HG03442 (cell line): ENCODE measurements around the gene ARPC5.

Experiments
- ATAC-seq: cut with Tn5 transposase; IDR thresholded peaks from one replicate; pipeline ENCODE4 v1.9.1; 2021; ENCODE audit warnings: mild to moderate bottlenecking, moderate library complexity; ENCODE audit not compliant: unreplicated experiment

The ARPC5 gene

DNA sequence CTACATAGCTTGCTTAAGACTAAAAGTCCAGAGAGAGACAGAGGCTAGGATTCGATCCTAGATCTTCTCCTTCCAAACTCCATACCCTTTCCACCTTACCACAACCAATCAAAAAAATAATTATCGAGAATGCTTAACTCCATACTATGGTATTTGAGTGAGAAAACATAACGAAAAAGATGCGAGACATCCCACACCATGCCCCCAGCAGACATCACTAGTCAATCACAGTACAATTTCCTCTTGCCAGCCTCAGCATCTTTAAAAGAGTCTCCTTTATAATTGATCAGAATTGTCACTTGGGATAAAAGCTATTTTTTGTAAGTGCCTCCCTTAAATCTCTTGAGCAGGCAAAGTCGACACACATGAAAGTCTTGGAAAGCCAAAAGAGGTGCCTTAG, 46.2 kb downstream of the ARPC5 start:
- no peak for ATAC-seq

DNA sequence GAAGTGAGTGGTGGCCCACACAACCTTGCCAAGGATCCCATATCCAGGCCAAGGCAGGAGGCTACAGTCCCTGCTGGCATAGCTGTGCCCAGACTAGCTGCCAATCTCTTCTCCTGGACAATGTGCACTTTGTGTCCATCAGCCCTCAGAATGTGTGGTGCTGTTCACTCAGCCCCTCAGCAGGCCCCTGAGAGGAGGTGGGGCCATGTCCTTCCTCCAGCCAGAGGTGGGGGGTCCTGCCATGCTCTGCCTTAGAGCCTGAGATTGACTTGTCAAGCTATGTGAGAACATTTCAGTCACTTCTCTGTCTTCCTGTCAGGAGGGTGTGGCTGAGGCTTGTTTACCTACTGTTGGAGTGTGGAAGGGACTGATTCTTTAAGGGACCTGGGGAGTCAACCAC, 46.8 kb downstream of the ARPC5 start:
- ATAC-seq, result no peak

DNA sequence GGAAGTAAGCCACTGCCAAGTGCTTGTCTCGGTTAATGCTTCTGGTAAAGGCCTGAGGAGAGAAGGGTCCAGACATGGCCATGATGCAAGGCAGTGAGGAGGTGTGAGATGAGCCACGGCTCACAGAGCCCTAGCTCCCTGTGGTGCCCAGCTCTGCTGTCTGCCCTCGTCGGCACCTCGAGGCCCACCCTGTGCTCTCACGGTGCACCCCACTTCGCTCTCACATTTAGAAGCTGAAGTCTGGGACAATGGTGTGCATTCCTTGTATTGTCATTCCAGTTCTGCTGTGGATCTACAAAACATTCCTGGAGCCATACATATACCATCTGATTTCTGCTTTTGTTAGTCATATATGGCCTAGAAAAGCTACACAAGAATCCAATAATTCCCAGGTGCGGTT, 48.7 kb downstream of the ARPC5 start:
- no peak for ATAC-seq

DNA sequence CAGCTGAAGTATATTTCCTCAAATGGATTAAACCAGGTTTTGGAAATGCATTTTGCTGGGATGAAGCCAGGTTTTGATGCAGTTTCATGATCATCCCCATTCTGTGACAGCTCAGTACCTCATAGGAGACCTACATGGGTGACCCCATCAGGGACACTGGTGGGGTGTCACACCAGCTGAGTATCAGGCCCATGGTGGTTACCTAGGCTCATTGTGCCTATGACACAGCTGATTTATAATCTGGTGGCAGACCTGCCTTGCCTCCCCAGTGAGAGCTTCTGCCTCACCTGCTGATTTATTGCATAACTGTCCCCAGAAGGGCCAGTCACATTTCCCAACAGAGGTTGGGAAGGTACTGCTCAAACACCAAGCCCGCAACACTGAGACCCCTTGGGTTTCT, 49.1 kb downstream of the ARPC5 start:
- no peak for ATAC-seq

DNA sequence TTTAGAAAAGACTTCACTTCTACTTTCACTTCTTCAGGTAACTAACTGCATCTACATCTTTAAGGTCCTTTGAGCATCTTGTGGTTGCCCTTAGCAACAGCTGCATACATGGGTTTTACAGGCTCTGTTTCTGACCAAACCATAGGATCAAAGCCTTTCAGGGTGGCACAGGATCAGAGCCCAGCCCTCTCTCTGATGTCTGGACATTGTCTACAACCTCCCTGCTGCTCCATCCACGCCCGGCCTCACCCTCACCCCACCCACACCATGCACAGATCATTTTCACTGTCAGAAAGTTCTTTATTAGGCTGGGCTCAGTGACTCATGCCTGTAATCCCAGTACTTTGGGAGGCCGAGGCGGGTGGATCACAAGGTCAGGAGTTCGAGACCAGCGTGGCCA, 50.5 kb downstream of the ARPC5 start:
- no peak for ATAC-seq

DNA sequence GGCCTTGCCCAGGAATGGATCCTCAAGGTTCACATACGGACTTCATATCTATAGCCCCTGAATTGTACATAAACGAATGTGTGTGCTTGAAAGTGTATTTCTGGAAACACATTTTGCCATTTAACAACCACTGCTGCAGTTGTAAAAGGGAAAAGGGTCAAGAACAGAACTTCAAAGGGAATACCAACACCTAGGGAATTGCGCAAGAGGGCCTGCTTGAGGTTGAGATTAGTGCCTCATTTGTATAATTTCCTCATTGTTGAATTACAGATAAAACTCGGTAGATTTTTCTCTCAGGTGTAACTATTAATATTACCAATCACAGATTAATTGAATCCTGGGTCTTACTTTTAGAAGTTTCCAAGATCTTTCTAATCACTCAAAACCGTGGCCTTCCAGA, 51.4 kb downstream of the ARPC5 start:
- ATAC-seq, result no peak

DNA sequence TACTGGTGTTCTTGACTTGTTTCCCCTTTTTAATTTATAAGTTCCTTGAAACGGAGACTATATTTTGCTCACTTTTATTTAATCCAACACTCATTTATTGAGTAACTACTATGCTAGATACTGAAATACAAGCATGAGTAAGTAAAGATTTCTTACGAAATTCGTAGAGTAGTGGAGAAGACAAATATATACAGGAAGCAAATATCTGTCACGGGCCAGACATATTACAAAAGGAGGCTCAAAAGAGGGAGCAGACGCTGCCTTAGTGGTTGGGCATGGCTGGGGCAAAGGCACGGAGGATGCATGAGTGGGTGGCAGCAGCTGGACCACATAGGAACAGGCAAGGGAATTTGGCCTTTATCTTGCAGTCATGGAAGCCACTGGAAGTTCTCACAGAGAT, 52.1 kb downstream of the ARPC5 start:
- no peak for ATAC-seq

DNA sequence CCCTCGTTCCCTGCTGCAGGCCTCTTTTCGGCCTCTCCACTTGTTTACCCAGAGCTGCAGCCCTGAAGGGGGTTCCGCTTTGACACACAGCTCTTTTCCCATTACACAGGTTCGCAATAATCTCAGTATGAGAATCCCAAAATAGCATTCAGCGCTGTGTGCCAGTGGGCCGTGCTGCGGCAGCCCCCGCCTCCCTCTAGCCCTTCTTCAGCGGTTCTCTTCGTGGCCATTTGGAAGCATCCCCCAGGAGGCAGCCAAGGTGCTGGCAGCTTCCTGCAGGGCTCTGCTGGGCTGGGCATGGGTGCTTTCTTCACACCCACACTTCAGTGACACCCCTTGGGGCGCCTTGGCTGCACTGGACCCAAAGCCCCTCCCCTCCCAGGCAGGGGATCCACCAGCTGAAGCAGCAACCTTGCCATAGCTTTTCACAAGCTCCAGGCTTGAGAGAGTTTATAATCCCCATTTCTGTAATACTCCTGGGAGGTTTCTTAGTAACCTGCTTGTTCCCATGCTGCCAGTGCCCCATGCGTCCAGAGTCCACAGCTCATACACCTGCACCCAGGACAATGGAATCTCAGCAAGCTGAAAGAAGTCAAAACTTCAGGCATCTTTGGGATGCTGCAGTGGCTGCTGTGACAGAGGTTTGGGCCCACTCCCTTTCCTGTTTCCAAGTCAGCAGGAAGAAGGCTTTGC, 53.4 kb downstream of the ARPC5 start:
- no peak for ATAC-seq

DNA sequence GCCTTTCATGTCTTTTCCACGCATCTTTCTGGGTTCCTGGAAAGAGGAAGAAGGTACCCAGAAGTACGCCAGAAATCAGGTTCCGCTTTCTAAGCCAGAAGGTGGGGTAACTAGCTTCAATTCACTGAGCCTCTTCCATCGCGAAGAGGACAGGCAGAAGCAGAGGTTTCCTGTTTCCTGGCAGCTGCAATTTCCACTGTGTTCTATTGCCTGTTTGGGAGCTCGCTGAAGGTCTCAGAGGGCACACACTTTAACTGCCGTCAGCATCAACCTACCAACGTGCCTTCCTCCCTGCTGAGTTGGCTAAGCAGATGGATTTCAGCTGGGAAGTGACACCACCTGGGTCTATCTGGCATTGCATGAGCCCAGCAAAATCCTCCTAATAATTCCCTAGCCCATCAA, 55.3 kb downstream of the ARPC5 start:
- no peak for ATAC-seq

DNA sequence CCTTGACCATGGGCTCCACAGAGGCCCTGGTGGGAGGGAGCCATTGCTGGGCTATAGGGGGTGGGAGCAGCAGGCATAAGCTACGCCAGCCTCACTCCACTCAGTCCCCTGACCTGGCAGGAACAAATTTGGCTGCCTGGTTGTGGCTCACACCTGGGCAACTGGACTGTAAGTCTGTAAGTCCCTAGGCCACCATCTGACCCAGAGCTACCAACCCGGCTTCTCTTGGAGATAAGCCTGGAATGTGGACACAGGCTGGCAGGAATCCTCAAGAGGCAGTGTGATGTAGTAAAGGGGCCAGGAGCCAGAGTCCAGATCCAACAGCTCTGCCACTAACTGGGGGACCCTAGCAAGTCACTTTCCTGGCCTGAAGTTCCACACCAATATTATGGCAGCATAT, 56.7 kb downstream of the ARPC5 start:
- ATAC-seq, result no peak

DNA sequence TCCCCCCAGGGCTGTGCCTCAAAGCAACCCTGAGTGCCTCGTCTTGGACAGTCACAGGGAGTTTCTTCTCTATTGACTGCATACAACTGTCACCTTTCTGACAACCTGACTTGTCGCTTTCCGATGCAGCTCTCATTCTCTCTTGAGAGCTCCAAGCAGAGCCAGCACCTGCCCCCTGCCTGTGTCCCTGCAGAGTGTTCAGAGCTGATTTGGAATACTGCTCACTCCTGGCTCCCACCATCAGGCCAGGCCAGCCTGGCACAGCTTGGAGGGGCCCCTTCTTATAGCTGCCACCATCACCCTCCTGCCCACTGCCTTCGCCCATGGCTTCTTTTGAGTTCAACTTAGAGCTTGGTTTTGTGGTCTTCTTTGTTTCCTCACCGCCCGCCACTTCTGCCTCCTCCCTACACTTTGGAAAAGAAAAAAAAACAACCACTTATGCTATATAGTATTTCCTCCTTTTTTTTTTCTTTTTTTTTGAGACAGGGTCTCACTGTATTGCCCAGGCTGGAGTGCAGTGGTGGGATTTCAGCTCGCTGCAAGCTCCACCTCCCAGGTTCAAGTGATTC, 57.6 kb downstream of the ARPC5 start:
- ATAC-seq, result no peak

DNA sequence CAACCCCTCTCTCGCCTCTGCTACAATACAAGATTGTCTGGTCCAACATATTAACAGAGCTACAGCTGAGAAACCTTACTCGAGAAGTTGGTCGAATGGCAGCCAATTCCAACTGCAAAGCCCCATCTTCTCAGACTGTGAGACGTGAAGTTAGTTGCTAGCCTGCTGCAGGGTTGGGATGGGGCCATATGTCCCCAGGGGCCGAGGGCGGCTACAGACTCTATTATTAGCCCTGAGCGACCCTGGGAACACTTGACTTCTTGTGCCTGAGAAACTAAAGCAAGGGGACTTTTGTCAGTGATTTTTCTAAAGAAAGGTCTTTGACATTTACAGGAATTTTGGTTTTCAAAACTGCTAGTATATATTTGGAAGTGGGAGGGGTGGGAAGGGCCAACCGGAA, 59.0 kb downstream of the ARPC5 start:
- ATAC-seq, result no peak

DNA sequence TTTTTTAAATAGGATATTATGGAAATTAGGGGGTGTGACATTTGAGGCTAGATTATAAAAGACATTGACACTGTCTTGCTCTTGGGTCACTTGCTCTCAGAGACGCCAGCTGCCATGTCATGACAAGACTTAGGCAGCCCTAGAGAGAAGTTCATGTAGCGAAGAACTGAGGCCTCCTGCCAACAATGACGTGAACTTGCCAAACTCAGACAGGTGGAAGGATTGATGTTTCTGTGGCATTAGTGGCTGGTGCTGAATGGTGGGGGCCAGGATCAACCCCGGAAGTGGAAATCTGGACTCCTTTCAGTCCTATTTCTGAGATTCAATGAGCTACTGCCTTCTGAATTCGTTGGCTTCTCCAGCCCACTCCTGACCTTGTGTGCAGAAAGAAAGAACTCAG, 60.0 kb downstream of the ARPC5 start:
- ATAC-seq, result no peak

DNA sequence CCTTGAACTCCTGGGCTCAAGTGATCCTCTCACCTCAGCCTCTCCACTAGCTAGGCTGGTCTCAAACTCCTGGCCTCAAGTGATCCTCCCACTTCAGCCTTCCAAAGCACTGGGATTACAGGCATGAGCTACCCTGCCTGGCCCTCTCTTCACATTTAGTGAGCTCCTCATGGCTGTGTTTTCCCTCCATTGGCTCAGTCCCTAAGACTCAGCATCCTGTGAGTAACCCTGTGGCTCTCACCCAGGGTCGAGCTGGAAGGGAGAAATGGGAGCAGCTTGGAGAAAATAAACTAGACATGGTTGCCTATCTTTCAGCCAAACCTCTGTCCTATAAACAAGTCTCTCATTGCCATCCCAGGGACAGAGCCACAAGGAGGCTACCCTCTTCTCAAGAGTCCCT, 62.9 kb downstream of the ARPC5 start:
- ATAC-seq, result no peak

DNA sequence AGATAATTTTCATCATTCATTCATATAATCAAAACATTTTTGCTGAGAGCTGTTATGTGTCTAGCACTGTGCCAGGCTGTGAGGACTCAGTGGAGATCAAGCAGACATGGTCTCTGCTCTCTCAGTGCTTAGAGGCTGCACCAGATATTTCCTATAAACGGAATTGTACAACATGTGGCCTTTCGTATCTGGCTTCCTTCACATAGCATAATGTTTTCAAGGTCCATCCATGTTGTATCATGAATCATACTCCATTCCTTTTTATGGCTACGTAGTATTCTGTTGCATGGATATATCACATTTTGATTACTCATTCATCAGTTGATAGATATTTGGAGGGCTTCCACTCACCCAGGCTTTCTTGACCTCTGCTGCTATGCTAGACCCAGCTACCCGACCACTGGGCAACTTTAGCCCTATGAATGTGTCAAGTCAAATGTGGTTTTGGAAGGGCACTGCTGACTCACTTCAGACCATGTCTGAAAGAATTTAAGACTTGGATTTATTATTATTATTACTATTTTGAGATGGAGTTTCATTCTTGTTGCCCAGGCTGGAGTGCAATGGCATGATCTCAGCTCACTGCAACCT, 63.8 kb downstream of the ARPC5 start:
- ATAC-seq, result no peak
